PFSK-1 (cell line): ENCODE measurements around the gene LOXHD1.

ENCODE experiments used
- POLR2AphosphoS5 ChIP-seq: IDR thresholded peaks from 2 replicates; pipeline ENCODE4 v1.6.1; 2012; ENCODE audit warnings: low read depth, mild to moderate bottlenecking, control low read depth, low read length, moderate library complexity
- TAF1 ChIP-seq: IDR thresholded peaks from 2 replicates; pipeline ENCODE4 v1.6.1; 2012; ENCODE audit warnings: low read length, control low read depth, borderline replicate concordance; ENCODE audit not compliant: insufficient read depth
- TF ChIP-seq, protein P1 (sequence below), 2 experiments: IDR thresholded peaks; 2 replicates each; pipeline versions ENCODE4 v1.6.1 to v1.8.0; 2011 to 2012; ENCODE audit warnings: low read depth in 2 of 2, low read length in 2 of 2, control low read depth in 1 of 2, inconsistent platforms in 1 of 2, mild to moderate bottlenecking in 1 of 2, moderate library complexity in 1 of 2; ENCODE audit not compliant: insufficient read depth in 1 of 2

GRCh38 chr18:46481048-46481846 lies 175.8 kb downstream of the LOXHD1 start:
- TF ChIP-seq, protein P1, sequence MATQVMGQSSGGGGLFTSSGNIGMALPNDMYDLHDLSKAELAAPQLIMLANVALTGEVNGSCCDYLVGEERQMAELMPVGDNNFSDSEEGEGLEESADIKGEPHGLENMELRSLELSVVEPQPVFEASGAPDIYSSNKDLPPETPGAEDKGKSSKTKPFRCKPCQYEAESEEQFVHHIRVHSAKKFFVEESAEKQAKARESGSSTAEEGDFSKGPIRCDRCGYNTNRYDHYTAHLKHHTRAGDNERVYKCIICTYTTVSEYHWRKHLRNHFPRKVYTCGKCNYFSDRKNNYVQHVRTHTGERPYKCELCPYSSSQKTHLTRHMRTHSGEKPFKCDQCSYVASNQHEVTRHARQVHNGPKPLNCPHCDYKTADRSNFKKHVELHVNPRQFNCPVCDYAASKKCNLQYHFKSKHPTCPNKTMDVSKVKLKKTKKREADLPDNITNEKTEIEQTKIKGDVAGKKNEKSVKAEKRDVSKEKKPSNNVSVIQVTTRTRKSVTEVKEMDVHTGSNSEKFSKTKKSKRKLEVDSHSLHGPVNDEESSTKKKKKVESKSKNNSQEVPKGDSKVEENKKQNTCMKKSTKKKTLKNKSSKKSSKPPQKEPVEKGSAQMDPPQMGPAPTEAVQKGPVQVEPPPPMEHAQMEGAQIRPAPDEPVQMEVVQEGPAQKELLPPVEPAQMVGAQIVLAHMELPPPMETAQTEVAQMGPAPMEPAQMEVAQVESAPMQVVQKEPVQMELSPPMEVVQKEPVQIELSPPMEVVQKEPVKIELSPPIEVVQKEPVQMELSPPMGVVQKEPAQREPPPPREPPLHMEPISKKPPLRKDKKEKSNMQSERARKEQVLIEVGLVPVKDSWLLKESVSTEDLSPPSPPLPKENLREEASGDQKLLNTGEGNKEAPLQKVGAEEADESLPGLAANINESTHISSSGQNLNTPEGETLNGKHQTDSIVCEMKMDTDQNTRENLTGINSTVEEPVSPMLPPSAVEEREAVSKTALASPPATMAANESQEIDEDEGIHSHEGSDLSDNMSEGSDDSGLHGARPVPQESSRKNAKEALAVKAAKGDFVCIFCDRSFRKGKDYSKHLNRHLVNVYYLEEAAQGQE (IDR thresholded peaks at IDR 0.05; ENCODE audit: insufficient read depth in 1 of 2, low read depth in 2 of 2, low read length in 2 of 2): no peak
- TF ChIP-seq POLR2AphosphoS5: no peak
- no peak for TF ChIP-seq TAF1
